NCI-H774 (cell line): ENCODE results near the gene LDHD.
"Not testable (repeated sequence)": the region's sequence is repeated elsewhere in the genome, so short reads cannot be mapped to it uniquely, and the experiment has no call there.

ENCODE experiments used
- DNase-seq: peaks from one replicate; lab custom pipeline; 2025; lab: John Stamatoyannopoulos, UW

Gene LDHD

GRCh38 chr16:75099075-75099667 is 17.4 kb downstream of the LDHD start:
- no peak for DNase-seq

- DNase-seq, result no peak
Observed at GRCh38 chr16:75097941-75098901, 18.4 kb downstream of the LDHD start.

- DNase-seq, result no peak
Observed at GRCh38 chr16:75097191-75097761, 19.3 kb downstream of the LDHD start.

GRCh38 chr16:75096656-75097055 is 19.9 kb downstream of the LDHD start:
- DNase-seq, result no peak

- DNase-seq, result no peak
Observed at GRCh38 chr16:75095204-75095621, 21.4 kb downstream of the LDHD start.

GRCh38 chr16:75093598-75094540 is 22.7 kb downstream of the LDHD start:
- DNase-seq, result no peak

- DNase-seq, result no peak
Observed at GRCh38 chr16:75092777-75093176, 23.8 kb downstream of the LDHD start.

- DNase-seq, result not testable (repeated sequence)
Observed at GRCh38 chr16:75091619-75092018, 25.0 kb downstream of the LDHD start.

GRCh38 chr16:75090899-75091298 is 25.7 kb downstream of the LDHD start:
- DNase-seq, result not testable (repeated sequence)

GRCh38 chr16:75089486-75090202 is 26.9 kb downstream of the LDHD start:
- DNase-seq, result no peak

- no peak for DNase-seq
Observed at GRCh38 chr16:75088934-75089333, 27.6 kb downstream of the LDHD start.

- no peak for DNase-seq
Observed at GRCh38 chr16:75088216-75088615, 28.4 kb downstream of the LDHD start.

GRCh38 chr16:75087375-75087979 is 29.1 kb downstream of the LDHD start:
- peak; percentile 36 for DNase-seq

GRCh38 chr16:75086688-75087374 is 29.7 kb downstream of the LDHD start:
- no peak for DNase-seq

GRCh38 chr16:75086281-75086680 is 30.3 kb downstream of the LDHD start:
- no peak for DNase-seq

GRCh38 chr16:75085556-75085955 is 31.0 kb downstream of the LDHD start:
- DNase-seq, result no peak

- no peak for DNase-seq
Observed at GRCh38 chr16:75083813-75084212, 32.8 kb downstream of the LDHD start.

GRCh38 chr16:75081179-75081859 is 35.3 kb downstream of the LDHD start:
- no peak for DNase-seq

- DNase-seq, result no peak
Observed at GRCh38 chr16:75080205-75081029, 36.2 kb downstream of the LDHD start.
